ENCODE measurements around the gene SHMT2. TPM values are rescaled to one million over a fixed set of nuclear protein-coding genes. Genes with fewer than 3 reads are reported as not detected.

SHMT2 gene
- total RNA-seq, 2 donors from 2014 or later: 47.7 to 77.5 TPM

DNA sequence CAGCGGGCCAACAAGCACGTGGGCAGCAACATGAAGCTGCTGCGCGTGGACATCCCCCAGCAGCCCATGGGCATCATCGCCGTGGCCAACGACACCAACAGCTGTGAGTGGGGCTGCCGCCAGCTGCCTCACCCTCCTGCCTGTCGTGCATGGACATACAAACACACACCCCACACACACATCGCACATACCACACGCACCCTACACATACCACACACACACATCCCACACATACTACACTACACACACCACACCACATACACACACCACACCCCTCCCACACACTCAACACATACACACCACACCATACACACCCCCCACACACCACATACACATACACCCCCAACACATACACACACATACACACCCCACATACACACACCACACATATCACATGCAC, 38.1 kb upstream of the SHMT2 start:
- Histone ChIP-seq H3K4me1 (no peaks in the 10 kb centered on the region), H3K27me3 (no peaks in the 10 kb centered on the region), H3K36me3 (replicated peaks in 1 of 2; ENCODE audit: insufficient read depth in 1 of 2, low read depth in 2 of 2) (no peaks in the 10 kb centered on the region), H3K27ac (no peak overlapping the region), H3K4me3 (no peak overlapping the region), H3K9me3 (no peaks in the 10 kb centered on the region)
- 93 to 97% methylated on average over 5 to 11 of the region's 11 CpGs for WGBS, 2 donors
- TF ChIP-seq, protein P1, sequence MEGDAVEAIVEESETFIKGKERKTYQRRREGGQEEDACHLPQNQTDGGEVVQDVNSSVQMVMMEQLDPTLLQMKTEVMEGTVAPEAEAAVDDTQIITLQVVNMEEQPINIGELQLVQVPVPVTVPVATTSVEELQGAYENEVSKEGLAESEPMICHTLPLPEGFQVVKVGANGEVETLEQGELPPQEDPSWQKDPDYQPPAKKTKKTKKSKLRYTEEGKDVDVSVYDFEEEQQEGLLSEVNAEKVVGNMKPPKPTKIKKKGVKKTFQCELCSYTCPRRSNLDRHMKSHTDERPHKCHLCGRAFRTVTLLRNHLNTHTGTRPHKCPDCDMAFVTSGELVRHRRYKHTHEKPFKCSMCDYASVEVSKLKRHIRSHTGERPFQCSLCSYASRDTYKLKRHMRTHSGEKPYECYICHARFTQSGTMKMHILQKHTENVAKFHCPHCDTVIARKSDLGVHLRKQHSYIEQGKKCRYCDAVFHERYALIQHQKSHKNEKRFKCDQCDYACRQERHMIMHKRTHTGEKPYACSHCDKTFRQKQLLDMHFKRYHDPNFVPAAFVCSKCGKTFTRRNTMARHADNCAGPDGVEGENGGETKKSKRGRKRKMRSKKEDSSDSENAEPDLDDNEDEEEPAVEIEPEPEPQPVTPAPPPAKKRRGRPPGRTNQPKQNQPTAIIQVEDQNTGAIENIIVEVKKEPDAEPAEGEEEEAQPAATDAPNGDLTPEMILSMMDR (IDR thresholded peaks at IDR 0.05): no peak
- no peak for TF ChIP-seq POLR2A (IDR thresholded peaks at IDR 0.05)
- DNase-seq (no peak), ATAC-seq (no peak)
- intact Hi-C loops (cut with DNase I): loop anchor here (5.0 kb wide), 1 partner anchor 124 kb away; no protein-coding TSS in a partner anchor

DNA sequence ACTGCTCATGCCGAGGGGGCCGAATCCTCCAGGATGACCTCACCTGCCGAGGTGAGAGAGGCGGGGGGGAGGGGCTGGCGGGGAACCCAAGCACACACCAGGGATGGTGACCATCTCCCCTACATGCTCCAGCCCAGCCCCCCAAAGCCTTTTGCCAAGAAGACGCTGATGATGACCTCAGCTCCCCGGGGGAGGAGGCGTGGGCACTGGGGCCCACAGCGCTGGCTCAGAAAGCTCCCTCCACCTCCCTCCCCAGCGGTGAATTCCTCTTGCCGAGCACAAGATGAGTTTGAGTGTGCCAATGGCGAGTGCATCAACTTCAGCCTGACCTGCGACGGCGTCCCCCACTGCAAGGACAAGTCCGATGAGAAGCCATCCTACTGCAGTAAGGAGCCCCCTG, 36.6 kb upstream of the SHMT2 start:
- ATAC-seq (no peak), DNase-seq (no peak)
- H3K27ac ChIP-seq: no peak overlapping the region
- WGBS, 2 donors: 91 to 92% methylated on average over 7 to 15 of the region's 16 CpGs
- H3K27me3 ChIP-seq: no peaks in the 10 kb centered on the region
- no peaks in the 10 kb centered on the region for H3K9me3 ChIP-seq
- intact Hi-C loops (cut with DNase I): loop anchor here (5.0 kb wide), 1 partner anchor 126 kb away; no protein-coding TSS in a partner anchor
- TF ChIP-seq, protein P1 (IDR thresholded peaks at IDR 0.05): no peak
- no peak for TF ChIP-seq POLR2A (IDR thresholded peaks at IDR 0.05)
- H3K36me3 ChIP-seq (replicated peaks in 1 of 2; ENCODE audit: insufficient read depth in 1 of 2, low read depth in 2 of 2): peaks cover 0 to 2% of the 10 kb centered on the region in 2 donors
- no peak overlapping the region for H3K4me3 ChIP-seq
- H3K4me1 ChIP-seq: no peaks in the 10 kb centered on the region

DNA sequence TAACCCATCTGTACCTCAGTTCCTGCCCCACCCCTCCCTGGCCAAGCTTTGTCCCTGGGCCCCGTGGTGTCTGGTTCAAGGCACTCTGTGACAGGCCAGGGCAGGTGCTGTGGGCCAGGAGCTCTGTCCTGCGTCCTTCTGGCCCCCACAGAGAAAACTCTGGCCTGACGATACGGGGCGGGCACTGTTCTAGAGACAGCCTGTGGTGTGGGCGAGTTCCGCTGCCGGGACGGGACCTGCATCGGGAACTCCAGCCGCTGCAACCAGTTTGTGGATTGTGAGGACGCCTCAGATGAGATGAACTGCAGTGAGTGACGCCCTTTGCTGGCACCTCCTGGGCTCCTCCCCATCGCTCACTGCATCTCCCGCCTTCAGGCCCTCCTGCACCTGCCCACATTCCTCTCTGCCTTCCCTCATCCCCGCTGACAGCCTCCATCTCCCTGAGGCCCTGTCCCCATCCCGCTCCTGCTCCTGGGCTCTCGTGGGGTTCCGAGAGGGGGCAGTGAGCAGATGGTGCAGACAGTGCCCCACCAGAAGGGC, 35.7 kb upstream of the SHMT2 start:
- no peaks in the 10 kb centered on the region for H3K9me3 ChIP-seq
- H3K36me3 ChIP-seq (replicated peaks in 1 of 2; ENCODE audit: insufficient read depth in 1 of 2, low read depth in 2 of 2): peaks cover 0 to 2% of the 10 kb centered on the region in 2 donors
- TF ChIP-seq, protein P1 (IDR thresholded peaks at IDR 0.05): no peak
- TF ChIP-seq POLR2A (IDR thresholded peaks at IDR 0.05): no peak
- DNase-seq: no peak
- H3K27ac ChIP-seq: no peak overlapping the region
- 87 to 91% methylated on average over 16 to 19 of the region's 19 CpGs for WGBS, 2 donors
- ATAC-seq: no peak
- intact Hi-C loops (cut with DNase I): loop anchor here (5.0 kb wide), 1 partner anchor 126 kb away; no protein-coding TSS in a partner anchor
- no peaks in the 10 kb centered on the region for H3K27me3 ChIP-seq
- H3K4me1 ChIP-seq: no peaks in the 10 kb centered on the region
- no peak overlapping the region for H3K4me3 ChIP-seq

DNA sequence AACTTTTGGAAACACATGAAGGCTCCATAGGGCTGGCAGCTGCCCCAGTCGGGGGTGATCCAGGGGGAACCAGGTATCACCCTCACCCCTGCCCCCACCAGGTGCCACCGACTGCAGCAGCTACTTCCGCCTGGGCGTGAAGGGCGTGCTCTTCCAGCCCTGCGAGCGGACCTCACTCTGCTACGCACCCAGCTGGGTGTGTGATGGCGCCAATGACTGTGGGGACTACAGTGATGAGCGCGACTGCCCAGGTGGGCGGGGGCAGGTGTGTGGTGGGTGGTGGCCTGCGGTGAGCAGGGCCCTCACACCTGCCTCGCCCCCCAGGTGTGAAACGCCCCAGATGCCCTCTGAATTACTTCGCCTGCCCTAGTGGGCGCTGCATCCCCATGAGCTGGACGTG, 35.3 kb upstream of the SHMT2 start:
- no peak for DNase-seq
- TF ChIP-seq, protein P1 (IDR thresholded peaks at IDR 0.05): no peak
- no peak for TF ChIP-seq POLR2A (IDR thresholded peaks at IDR 0.05)
- no peaks in the 10 kb centered on the region for H3K4me1 ChIP-seq
- no peak overlapping the region for H3K4me3 ChIP-seq
- H3K27me3 ChIP-seq: no peaks in the 10 kb centered on the region
- ATAC-seq: no peak
- intact Hi-C loops (cut with DNase I): loop anchor here (5.0 kb wide), 1 partner anchor 127 kb away; no protein-coding TSS in a partner anchor
- H3K27ac ChIP-seq: no peak overlapping the region
- no peaks in the 10 kb centered on the region for H3K9me3 ChIP-seq
- 88 to 90% methylated on average over 5 to 7 of the region's 18 CpGs for WGBS, 2 donors
- peaks cover 0 to 2% of the 10 kb centered on the region in 2 donors for H3K36me3 ChIP-seq (replicated peaks in 1 of 2; ENCODE audit: insufficient read depth in 1 of 2, low read depth in 2 of 2)

DNA sequence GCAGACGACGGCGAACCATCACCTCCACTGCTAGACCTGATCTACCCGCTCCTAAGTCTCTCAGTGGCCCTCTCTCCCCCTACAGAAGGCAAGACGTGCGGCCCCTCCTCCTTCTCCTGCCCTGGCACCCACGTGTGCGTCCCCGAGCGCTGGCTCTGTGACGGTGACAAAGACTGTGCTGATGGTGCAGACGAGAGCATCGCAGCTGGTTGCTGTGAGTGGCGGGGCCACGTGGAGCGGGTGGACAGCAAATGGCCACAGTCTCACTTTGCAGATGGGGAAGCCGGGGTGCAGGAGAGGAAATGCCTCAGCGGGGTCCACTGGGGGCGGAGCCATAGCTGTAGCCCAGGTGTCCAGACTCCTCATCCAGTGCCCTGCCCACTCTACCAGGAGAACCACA, 34.3 kb upstream of the SHMT2 start:
- TF ChIP-seq POLR2A (IDR thresholded peaks at IDR 0.05): no peak
- TF ChIP-seq, protein P1 (IDR thresholded peaks at IDR 0.05): no peak
- H3K9me3 ChIP-seq: no peaks in the 10 kb centered on the region
- no peaks in the 10 kb centered on the region for H3K27me3 ChIP-seq
- no peak overlapping the region for H3K27ac ChIP-seq
- intact Hi-C loops (cut with DNase I): no loop called here
- ATAC-seq (no peak), DNase-seq (no peak)
- H3K4me3 ChIP-seq: no peak overlapping the region
- WGBS, 2 donors: 82 to 86% methylated on average over 11 to 19 of the region's 19 CpGs
- no peaks in the 10 kb centered on the region for H3K4me1 ChIP-seq
- H3K36me3 ChIP-seq (replicated peaks in 1 of 2; ENCODE audit: insufficient read depth in 1 of 2, low read depth in 2 of 2): peaks cover 0 to 2% of the 10 kb centered on the region in 2 donors
